ENCODE results near the gene RAB11B.
"Not testable (repeated sequence)": the region's sequence is repeated elsewhere in the genome, so short reads cannot be mapped to it uniquely, and the experiment has no call there.

Gene RAB11B

GRCh38 chr19:8441725-8442544, 51.8 kb downstream of the RAB11B start:
- DNase-seq: no peak

DNA sequence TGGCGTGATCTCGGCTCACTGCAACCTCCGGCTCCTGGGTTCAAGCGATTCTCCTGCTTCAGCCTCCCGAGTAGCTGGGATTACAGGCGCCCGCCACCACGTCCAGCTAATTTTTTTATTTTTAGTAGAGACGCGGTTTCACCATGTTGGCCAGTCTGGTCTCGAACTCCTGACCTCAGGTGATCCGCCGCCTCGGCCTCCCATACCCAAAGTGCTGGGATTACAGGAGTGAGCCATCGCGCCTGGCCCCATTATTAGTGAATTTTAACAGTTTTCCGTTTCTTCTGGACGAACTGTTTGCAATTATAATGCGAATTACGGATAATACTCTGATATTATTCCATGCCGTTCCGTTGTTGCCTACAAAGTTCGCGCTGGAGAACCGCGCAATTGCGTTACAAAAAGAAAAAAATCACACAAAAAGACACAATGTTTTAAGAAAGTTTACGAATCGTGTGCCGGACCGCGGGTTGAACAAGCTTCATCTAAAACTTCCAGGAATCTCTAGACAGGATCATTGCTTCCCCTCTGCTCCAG, 54.0 kb downstream of the RAB11B start:
- not testable (repeated sequence) for DNase-seq

DNA sequence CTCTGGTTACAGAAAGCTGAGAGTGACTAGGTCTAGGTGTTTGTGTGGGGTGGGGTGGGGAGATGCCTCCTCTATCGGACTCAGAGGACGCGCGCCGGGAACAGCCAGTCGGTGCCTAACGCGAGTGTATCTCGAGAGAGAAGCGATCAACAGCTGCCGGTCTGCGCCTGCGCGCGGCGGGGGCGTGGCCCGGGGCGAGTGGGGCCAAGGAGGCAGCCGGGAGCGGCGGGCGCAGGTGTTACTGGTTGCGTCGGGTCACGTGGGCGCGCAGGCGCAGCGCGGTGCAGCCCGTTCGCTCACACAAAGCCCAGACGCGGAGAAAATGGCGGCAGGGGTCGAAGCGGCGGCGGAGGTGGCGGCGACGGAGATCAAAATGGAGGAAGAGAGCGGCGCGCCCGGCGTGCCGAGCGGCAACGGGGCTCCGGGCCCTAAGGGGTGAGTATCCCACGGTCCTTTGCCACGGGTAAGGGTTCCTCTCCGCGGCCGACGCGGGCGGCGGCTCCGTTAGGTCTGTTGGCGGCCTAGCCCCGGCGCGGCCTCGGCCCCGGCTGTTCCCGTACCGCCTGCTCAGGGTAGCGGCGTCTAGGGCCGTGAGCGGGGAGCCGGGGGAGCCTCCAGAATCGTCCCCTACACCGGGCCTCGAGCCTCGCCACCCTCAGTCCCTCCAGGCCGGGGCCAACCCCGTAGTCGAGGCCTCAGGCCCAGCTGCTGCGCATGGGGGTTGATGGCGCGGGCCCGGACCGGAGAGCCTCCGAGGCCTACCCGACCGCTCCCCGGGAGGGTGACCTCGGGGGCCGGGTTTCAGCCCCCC, 54.7 kb downstream of the RAB11B start, which contains the start of gene HNRNPM:
TSS of gene HNRNPM (plus strand) at position 299 of the 811 bp plus-strand sequence. CDS start at position 323, 24 bp downstream.
- DNase-seq: peak; percentile 98

DNA sequence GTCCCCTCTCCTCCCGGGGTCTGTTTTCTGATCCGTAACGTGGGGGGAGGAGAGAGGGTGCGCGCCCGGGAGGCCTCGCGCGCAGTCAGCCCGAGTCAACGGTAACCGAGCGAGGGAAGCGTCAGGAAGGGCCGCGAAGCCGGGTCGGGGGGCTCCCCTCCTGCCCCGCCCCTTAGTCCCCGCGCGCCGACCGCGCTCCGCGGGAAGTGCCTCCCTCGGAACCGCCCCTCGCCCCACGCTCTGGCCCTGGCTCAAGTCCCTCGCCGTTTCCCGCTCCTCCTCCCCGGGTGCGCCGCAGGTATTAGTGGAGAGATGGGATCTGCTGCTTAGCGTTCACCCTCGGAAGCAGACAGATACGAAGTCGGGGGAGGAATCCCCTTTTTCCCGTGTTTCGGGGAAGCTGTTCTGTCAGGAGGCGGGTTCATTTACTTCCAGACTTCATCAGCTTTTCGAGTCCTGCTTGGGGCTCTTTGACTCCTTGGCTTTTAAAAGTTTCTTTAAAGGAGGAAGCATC, 55.4 kb downstream of the RAB11B start:
- no peak for DNase-seq

GRCh38 chr19:8446061-8446709, 56.0 kb downstream of the RAB11B start:
- no peak for DNase-seq

- DNase-seq: no peak
Observed at GRCh38 chr19:8449830-8450229, 59.7 kb downstream of the RAB11B start.

DNA sequence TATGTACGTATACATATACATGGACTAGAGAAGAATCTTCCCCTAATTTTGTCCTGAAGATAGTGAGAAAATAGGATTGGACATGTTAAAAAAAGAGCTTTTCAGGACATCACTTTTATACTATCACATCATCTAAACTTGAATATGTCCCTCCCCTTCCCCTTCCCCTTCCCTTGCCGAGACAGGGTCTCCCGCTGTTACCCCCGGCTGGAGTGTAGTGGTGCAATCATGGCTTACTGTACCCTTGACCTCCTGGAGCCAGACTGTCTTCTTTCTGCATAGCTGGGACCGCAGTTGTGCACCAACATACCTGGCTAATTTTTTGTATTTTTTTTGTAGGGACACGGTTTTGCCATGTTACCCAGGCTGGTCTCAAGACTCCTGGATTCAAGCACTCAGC, 61.2 kb downstream of the RAB11B start:
- DNase-seq: no peak

GRCh38 chr19:8451885-8452284, 61.7 kb downstream of the RAB11B start:
- no peak for DNase-seq

GRCh38 chr19:8452446-8453123, 62.4 kb downstream of the RAB11B start:
- no peak for DNase-seq

GRCh38 chr19:8453616-8454015, 63.5 kb downstream of the RAB11B start:
- no peak for DNase-seq

All from retina (tissue), 1 donor.